Heart right ventricle (tissue), 16 donors: ENCODE data around the gene BCAR3. TPM values are rescaled to one million over a fixed set of nuclear protein-coding genes. Genes with fewer than 3 reads are reported as not detected.

Source experiments
- ATAC-seq, 8 donors: fragments of 200-7000 bp; cut with Tn5 transposase; one replicate each; pipeline ENCODE4 v1.9.1; 2020; ENCODE audit warnings: mild to moderate bottlenecking in 8 of 8, moderate library complexity in 8 of 8, moderate number of reproducible peaks in 1 of 8
- DNase-seq, 2 donors: peaks; one replicate each; pipeline ENCODE4 v3.0.0-alpha.2; 2020
- H3K27ac ChIP-seq, 10 donors: fragments of 200-600 bp; sonication (generic) in 2 of 10; one replicate each; pipeline versions ENCODE4 v1.5.0 to v1.8.0; 2020 to 2022; ENCODE audit warnings: mild to moderate bottlenecking in 3 of 10
- H3K27me3 ChIP-seq, 7 donors: fragments of 200-600 bp; one replicate each; pipeline ENCODE4 v1.8.0; 2021 to 2022; ENCODE audit warnings: mild to moderate bottlenecking in 2 of 7
- H3K36me3 ChIP-seq, 9 donors: fragments of 200-600 bp; sonication (generic) in 1 of 9; one replicate each; pipeline versions ENCODE4 v1.5.0 to v1.8.0; 2020 to 2022; ENCODE audit warnings: mild to moderate bottlenecking in 2 of 9
- H3K4me1 ChIP-seq, 9 donors: fragments of 200-600 bp; sonication (generic) in 1 of 9; one replicate each; pipeline versions ENCODE4 v1.5.0 to v1.8.0; 2020 to 2022; ENCODE audit warnings: mild to moderate bottlenecking in 4 of 9
- H3K4me3 ChIP-seq, 10 donors: fragments of 200-600 bp; sonication (generic) in 2 of 10; one replicate each; pipeline versions ENCODE4 v1.5.0 to v1.8.0; 2020 to 2022; ENCODE audit warnings: mild to moderate bottlenecking in 7 of 10, moderate library complexity in 2 of 10
- H3K9me3 ChIP-seq, 11 donors: fragments of 200-600 bp in 10 of 11; sonication (generic) in 2 of 11; one replicate each; pipeline versions ENCODE4 v1.5.0 to v1.8.0; 2013 to 2022; ENCODE audit warnings: mild to moderate bottlenecking in 2 of 11, control low read depth in 1 of 11, moderate library complexity in 1 of 11
- WGBS, 2 donors: extraction: QIAGEN DNeasy Blood & Tissue Kit; methylation state at CpG; one replicate each; pipeline ENCODE4 v1.1.7; 2013; ENCODE audit warnings: inconsistent platforms in 1 of 2; 5-methylcytosine and 5-hydroxymethylcytosine counted together
- intact Hi-C, 10 donors: fragments of 100-400 bp; cut with DNase I; formaldehyde crosslinking; loops; one replicate each; pipeline versions ENCODE4 v1.11.1 to v1.14.2; 2022
- polyA plus RNA-seq, 2 donors: library from polyadenylated mRNA; stranded (reverse); fragments of 200-250 nt; gene quantifications; one replicate each; pipeline ENCODE4 v1.2.3, GENCODE V29; 2013
- total RNA-seq, 10 donors: library from RNA; stranded (reverse); fragmentation: NEBNext Ultra II Directional in 3 of 10; extraction: Animal tissue kit (Norgen Biotek cat#: 25700) in 3 of 10; gene quantifications; one replicate each; pipeline versions ENCODE4 v1.2.1 to v1.2.4, GENCODE V29; 2021 to 2023
- TF ChIP-seq, protein P1 (sequence below), 9 donors: fragments of 200-600 bp; sonication (generic) in 2 of 9; IDR thresholded peaks; one replicate each; pipeline versions ENCODE4 v1.5.0 to v1.8.0; 2021 to 2022; ENCODE audit warnings: antibody characterized with exemption in 9 of 9, mild to moderate bottlenecking in 5 of 9, moderate library complexity in 1 of 9
- donor health status: Arrhythmogenic right ventricular cardiomyopathy.
- donor health status: ischemic (EF 13 %, LVEDD 7.1; RV severe dilation, severe dysfunction).
- donor health status: healthy with polysubstance abuse.
- donor health status: DM: no; HTN: yes; CAD: no.
- donor health status: DM: no; HTN: no; CAD: no.
- donor health status: ischemic (EF 25% LVEDD 6.9; RV normal size, moderate dysfunction).
- donor health status: ischemic (EF 25% LVEDD 5.7; RV mildly dilated, moderate dysfunction).
- donor health status: healthy.
- donor health status: DM: yes; HTN: yes; CAD: no.
- donor health status: Ischemic cardiomyopathy.
- donor health status: ischemic (EF 35%, LVEDD 5.7; RV mildly dilated, moderate dysfunction).
- donor health status: nonischemic (EF 11% LVEDD 7.7; RV severe dilation, severe dysfunction).
- donor health status: DM: yes; HTN: yes; CAD: no.
- donor health status: PGD.
- donor health status: ischemic (EF 29% LVEDD 5.4; RV normal size, mild dysfunction).
- donor health status: nonischemic (EF 23%, LVEDD 6.1; RV moderate dilation, normal function).

BCAR3 gene
- total and polyA plus RNA-seq, 12 donors = 6.6 to 36.0 (median 15.9) TPM

DNA sequence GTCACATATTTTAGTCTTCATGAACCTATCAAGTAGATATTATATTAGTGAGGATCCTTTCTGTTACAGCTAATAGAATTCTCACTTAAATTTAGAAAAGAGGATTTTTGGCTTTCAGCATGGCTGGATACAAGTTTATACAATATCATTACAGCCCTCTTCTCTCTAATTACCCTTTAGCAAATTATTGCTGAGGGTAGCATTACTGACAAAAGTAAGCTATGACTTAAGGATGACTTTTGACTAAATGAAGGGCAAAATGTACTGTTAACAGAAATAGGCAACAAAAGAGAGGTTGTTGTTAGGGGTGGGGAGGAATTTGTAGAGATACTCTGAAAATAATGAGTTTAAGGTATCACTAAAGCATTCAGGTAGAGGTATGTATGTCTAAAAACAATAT lies 148.0 kb downstream of the BCAR3 start:
- intact Hi-C loops = no loop called here
- Histone ChIP-seq H3K36me3 (peaks cover 0 to 77% (median 0%) of the 10 kb centered on the region in 9 donors), H3K27me3 (no peaks in the 10 kb centered on the region), H3K4me3 (no peak overlapping the region), H3K27ac (no peak overlapping the region), H3K9me3 (no peaks in the 10 kb centered on the region), H3K4me1 (peaks cover 0 to 18% (median 0%) of the 10 kb centered on the region in 9 donors)
- DNase-seq = no peak
- TF ChIP-seq, protein P1, sequence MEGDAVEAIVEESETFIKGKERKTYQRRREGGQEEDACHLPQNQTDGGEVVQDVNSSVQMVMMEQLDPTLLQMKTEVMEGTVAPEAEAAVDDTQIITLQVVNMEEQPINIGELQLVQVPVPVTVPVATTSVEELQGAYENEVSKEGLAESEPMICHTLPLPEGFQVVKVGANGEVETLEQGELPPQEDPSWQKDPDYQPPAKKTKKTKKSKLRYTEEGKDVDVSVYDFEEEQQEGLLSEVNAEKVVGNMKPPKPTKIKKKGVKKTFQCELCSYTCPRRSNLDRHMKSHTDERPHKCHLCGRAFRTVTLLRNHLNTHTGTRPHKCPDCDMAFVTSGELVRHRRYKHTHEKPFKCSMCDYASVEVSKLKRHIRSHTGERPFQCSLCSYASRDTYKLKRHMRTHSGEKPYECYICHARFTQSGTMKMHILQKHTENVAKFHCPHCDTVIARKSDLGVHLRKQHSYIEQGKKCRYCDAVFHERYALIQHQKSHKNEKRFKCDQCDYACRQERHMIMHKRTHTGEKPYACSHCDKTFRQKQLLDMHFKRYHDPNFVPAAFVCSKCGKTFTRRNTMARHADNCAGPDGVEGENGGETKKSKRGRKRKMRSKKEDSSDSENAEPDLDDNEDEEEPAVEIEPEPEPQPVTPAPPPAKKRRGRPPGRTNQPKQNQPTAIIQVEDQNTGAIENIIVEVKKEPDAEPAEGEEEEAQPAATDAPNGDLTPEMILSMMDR (IDR thresholded peaks at IDR 0.05) = no peak
- ATAC-seq = no peak

DNA sequence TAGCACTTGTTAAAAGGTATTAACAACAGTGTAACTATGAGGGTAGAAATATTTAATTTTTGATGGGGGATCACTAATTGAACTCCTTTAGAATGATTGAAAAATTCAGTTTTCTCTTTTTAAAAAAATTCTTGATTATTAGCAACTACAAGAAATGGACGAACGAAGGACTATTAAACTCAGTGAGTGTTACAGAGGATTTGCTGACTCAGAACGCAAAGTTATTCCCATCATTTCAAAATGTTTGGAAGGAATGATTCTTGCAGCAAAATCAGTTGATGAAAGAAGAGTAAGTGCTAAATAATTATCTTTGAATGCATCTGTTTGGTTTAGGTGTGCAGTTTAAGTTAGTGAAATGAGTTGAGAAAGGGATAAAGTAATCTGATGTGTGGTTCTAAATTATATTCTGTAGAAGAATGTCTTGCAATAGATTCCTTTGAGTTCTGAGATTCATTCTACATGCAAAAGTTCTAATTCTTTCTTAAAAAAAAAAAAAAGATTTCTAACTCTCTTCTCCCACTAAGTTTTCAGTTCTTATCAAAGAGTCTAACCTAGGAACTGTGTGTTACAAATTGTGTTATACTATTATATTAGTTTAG lies 148.8 kb downstream of the BCAR3 start:
- no peak for DNase-seq
- Histone ChIP-seq H3K27ac (no peak overlapping the region), H3K4me3 (no peak overlapping the region), H3K27me3 (no peaks in the 10 kb centered on the region), H3K9me3 (no peaks in the 10 kb centered on the region), H3K4me1 (peaks cover 0 to 12% (median 0%) of the 10 kb centered on the region in 9 donors), H3K36me3 (peaks cover 0 to 80% (median 0%) of the 10 kb centered on the region in 9 donors)
- TF ChIP-seq, protein P1 (IDR thresholded peaks at IDR 0.05) = no peak
- WGBS, 2 donors = 97 to 100% methylated on average over 3 of the region's 3 CpGs
- ATAC-seq = no peak
- intact Hi-C loops = no loop called here

DNA sequence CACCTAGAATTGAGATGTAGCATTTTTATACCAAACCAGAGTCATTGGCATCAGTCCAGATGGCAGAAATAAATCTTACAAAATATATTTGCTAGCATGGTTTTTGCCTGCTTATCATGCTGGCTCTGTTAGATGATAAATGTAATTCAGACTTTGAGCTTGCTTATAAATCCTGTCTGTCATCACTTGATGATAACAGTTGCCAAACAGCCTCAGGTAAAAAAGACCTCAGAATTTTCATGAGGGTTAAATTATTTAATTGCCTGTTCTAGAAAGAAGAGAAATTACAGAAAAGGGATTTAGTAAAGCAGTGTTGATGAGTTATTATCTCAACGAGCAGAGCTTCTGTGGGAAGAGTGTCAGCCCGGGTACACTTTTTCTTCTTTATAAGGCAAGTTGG lies 150.4 kb downstream of the BCAR3 start:
- Histone ChIP-seq H3K9me3 (no peaks in the 10 kb centered on the region), H3K4me1 (no peaks in the 10 kb centered on the region), H3K36me3 (peaks cover 0 to 72% (median 0%) of the 10 kb centered on the region in 9 donors), H3K27ac (no peak overlapping the region), H3K4me3 (no peak overlapping the region), H3K27me3 (no peaks in the 10 kb centered on the region)
- ATAC-seq = no peak
- TF ChIP-seq, protein P1 (IDR thresholded peaks at IDR 0.05) = no peak
- DNase-seq = no peak
- WGBS, 2 donors = 69% methylated on average over 2 of the region's 2 CpGs
- intact Hi-C loops = no loop called here

DNA sequence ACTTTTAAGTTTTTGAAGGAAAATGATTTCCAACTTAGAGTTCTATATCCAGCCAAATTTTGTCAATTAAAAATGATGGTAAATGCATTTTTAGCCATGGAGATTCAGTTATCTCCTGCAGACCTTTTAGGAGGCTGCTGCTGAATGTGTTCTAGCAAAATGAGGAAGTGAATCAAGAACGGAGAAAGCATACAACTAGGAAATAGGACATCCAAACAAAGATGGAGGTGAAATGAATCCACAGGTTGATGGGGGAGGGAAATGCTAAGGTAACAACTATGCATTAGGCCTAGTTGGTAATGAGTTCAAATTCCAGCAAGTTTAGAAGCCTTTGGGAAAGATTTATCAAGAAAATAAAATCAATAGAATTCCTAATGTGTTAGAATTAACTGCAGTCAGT lies 153.2 kb downstream of the BCAR3 start:
- no peaks in the 10 kb centered on the region for H3K9me3 ChIP-seq
- H3K27ac ChIP-seq = no peak overlapping the region
- 85 to 88% methylated on average over 1 of the region's 1 CpG for WGBS, 2 donors
- no peaks in the 10 kb centered on the region for H3K27me3 ChIP-seq
- DNase-seq = no peak
- TF ChIP-seq, protein P1 (IDR thresholded peaks at IDR 0.05) = no peak
- peaks cover 0 to 7% (median 0%) of the 10 kb centered on the region in 9 donors for H3K4me1 ChIP-seq
- H3K4me3 ChIP-seq = no peak overlapping the region
- intact Hi-C loops = no loop called here
- no peak for ATAC-seq
- peaks cover 0 to 47% (median 0%) of the 10 kb centered on the region in 9 donors for H3K36me3 ChIP-seq
